GM18951 (cell line): ENCODE measurements around the gene AKT1S1.
"Not testable (repeated sequence)": the region's sequence is repeated elsewhere in the genome, so short reads cannot be mapped to it uniquely, and the experiment has no call there.

ENCODE experiments used
- POLR2A ChIP-seq: IDR thresholded peaks from 4 replicates; pipeline ENCODE4 v1.6.1; 2011; ENCODE audit warnings: mild to moderate bottlenecking; ENCODE audit not compliant: insufficient read length, insufficient read depth; ENCODE audit errors: extremely low read depth
- in situ Hi-C: fragments of 300-500 bp; cut with MboI; formaldehyde crosslinking; loops from one replicate; pipeline ENCODE4 v1.12.0; 2022; ENCODE audit warnings: low sequenced_read_pairs, mixed read lengths, inconsistent platforms; ENCODE audit not compliant: unreplicated experiment

The AKT1S1 gene

GRCh38 chr19:49831592-49831991 is 45.6 kb downstream of the AKT1S1 start:
- in situ Hi-C loops = no loop called here
- no peak for TF ChIP-seq POLR2A

GRCh38 chr19:49830766-49831165 is 46.4 kb downstream of the AKT1S1 start:
- in situ Hi-C loops = no loop called here
- no peak for TF ChIP-seq POLR2A

- in situ Hi-C loops = no loop called here
Observed at GRCh38 chr19:49829721-49830120, 47.4 kb downstream of the AKT1S1 start.

GRCh38 chr19:49829200-49829599 is 48.0 kb downstream of the AKT1S1 start:
- no peak for TF ChIP-seq POLR2A
- in situ Hi-C loops = no loop called here

More at GRCh38 chr19:49829721-49830120, 47.4 kb downstream of the AKT1S1 start:
- TF ChIP-seq POLR2A = no peak

GRCh38 chr19:49827034-49827433 is 50.1 kb downstream of the AKT1S1 start:
- no peak for TF ChIP-seq POLR2A
- in situ Hi-C loops = no loop called here

GRCh38 chr19:49824662-49825061 is 52.5 kb downstream of the AKT1S1 start:
- TF ChIP-seq POLR2A = no peak
- in situ Hi-C loops = no loop called here

GRCh38 chr19:49823472-49823871 is 53.7 kb downstream of the AKT1S1 start:
- in situ Hi-C loops = no loop called here
- no peak for TF ChIP-seq POLR2A

- no peak for TF ChIP-seq POLR2A
- in situ Hi-C loops = no loop called here
Observed at GRCh38 chr19:49820125-49820524, 57.0 kb downstream of the AKT1S1 start.

GRCh38 chr19:49819452-49820115 is 57.6 kb downstream of the AKT1S1 start:
- in situ Hi-C loops = not testable (repeated sequence)
